Keratinocyte (primary cell): ENCODE data around the gene KREMEN2. TPM values are rescaled to one million over a fixed set of nuclear protein-coding genes. Genes with fewer than 3 reads are reported as not detected.
A peak's percentile ranks its signal among the peaks of the same experiment; 100 is the strongest.

ENCODE experiments used
- DNase-seq: peaks from one replicate; pipeline ENCODE4 v3.0.0-alpha.2; 2011; ENCODE audit warnings: low read depth, missing footprints, low spot score
- FAIRE-seq: peaks from 2 replicates; lab custom pipeline; 2011; peaks lifted over from hg19 to GRCh38; lab: Jason Lieb, UNC
- H2AFZ ChIP-seq: 2 replicates; pipeline ENCODE4 v1.6.0; 2012; ENCODE audit warnings: low read length, control low read depth, inconsistent platforms; ENCODE audit not compliant: control insufficient read depth
- H3K27ac ChIP-seq: 2 replicates; pipeline ENCODE4 v1.5.1; 2011; ENCODE audit warnings: low read length; ENCODE audit not compliant: control insufficient read depth, insufficient read depth
- H3K27me3 ChIP-seq: 3 replicates; pipeline ENCODE4 v1.6.0; 2011; ENCODE audit warnings: low read length; ENCODE audit not compliant: control insufficient read depth, insufficient read depth; ENCODE audit errors: extremely low read depth
- H3K36me3 ChIP-seq, 2 experiments: 2 replicates in 1 of 2; 3 replicates in 1 of 2; pipeline ENCODE4 v1.5.1; 2011; ENCODE audit warnings: low read length in 2 of 2, mild to moderate bottlenecking in 1 of 2; ENCODE audit not compliant: control insufficient read depth in 2 of 2, insufficient read depth in 2 of 2; ENCODE audit errors: extremely low read depth in 1 of 2
- H3K4me1 ChIP-seq: 3 replicates; pipeline ENCODE4 v1.5.1; 2011; ENCODE audit warnings: low read length; ENCODE audit not compliant: control insufficient read depth, insufficient read depth; ENCODE audit errors: extremely low read depth
- H3K4me2 ChIP-seq: 3 replicates; pipeline ENCODE4 v1.6.0; 2011; ENCODE audit warnings: low read depth, low read length; ENCODE audit not compliant: control insufficient read depth, insufficient read depth; ENCODE audit errors: extremely low read depth
- H3K4me3 ChIP-seq, 3 experiments: fragments of 200-600 bp in 1 of 3; sonication (generic) in 1 of 3; 2 replicates in 2 of 3; 3 replicates in 1 of 3; pipeline ENCODE4 v1.5.1; 2011 to 2016; ENCODE audit warnings: low read length in 3 of 3, mild to moderate bottlenecking in 3 of 3, control low read depth in 2 of 3, inconsistent platforms in 1 of 3, low read depth in 1 of 3, mixed read lengths in 1 of 3, mixed run types in 1 of 3, moderate library complexity in 1 of 3; ENCODE audit not compliant: control insufficient read depth in 2 of 3, insufficient read depth in 2 of 3; ENCODE audit errors: extremely low read depth in 1 of 3
- H3K79me2 ChIP-seq: 2 replicates; pipeline ENCODE4 v1.6.0; 2012; ENCODE audit warnings: low read length; ENCODE audit not compliant: control insufficient read depth, insufficient read depth
- H3K9ac ChIP-seq: 3 replicates; pipeline ENCODE4 v1.6.0; 2011; ENCODE audit warnings: low read length; ENCODE audit not compliant: control insufficient read depth, insufficient read depth; ENCODE audit errors: extremely low read depth
- H3K9me1 ChIP-seq: 3 replicates; pipeline ENCODE4 v1.6.0; 2011; ENCODE audit warnings: low read length; ENCODE audit not compliant: control insufficient read depth, insufficient read depth; ENCODE audit errors: extremely low read depth
- H3K9me3 ChIP-seq: 2 replicates; pipeline ENCODE4 v1.5.1; 2012; ENCODE audit warnings: low read depth, low read length; ENCODE audit not compliant: control insufficient read depth
- H4K20me1 ChIP-seq: 3 replicates; pipeline ENCODE4 v1.6.0; 2011; ENCODE audit warnings: low read length; ENCODE audit not compliant: control insufficient read depth, insufficient read depth; ENCODE audit errors: extremely low read depth
- CTCF ChIP-seq, 3 experiments: IDR thresholded peaks in 1 of 3; conservative IDR thresholded peaks in 1 of 3; optimal IDR thresholded peaks in 1 of 3; 2 replicates in 2 of 3; 3 replicates in 1 of 3; pipeline versions ENCODE3 to v1.5.1; 2011; ENCODE audit warnings: low read length in 3 of 3, mild to moderate bottlenecking in 3 of 3, moderate library complexity in 2 of 3, control low read depth in 1 of 3, inconsistent platforms in 1 of 3; ENCODE audit not compliant: insufficient read depth in 2 of 3; ENCODE audit errors: extremely low read depth in 1 of 3
- EZH2 ChIP-seq: IDR thresholded peaks from one replicate; pipeline ENCODE4 v1.6.1; 2012; ENCODE audit warnings: inconsistent platforms, mild to moderate bottlenecking, low read length, moderate library complexity
- dilution Hi-C: fragments of 300-500 bp; cut with MboI; formaldehyde crosslinking; loops from one replicate; pipeline ENCODE4 v1.7.0; 2020; ENCODE audit warnings: low sequenced_read_pairs; ENCODE audit not compliant: extremely low pct_ligation_motif_present
- polyA plus RNA-seq, 5 experiments: library from polyadenylated mRNA; depleted of rRNA in 3 of 5; stranded (reverse) in 3 of 5; stranded (forward) in 1 of 5; unstranded in 1 of 5; fragments of >200 nt; gene quantifications; 1 replicate in 1 of 5; 2 replicates in 3 of 5; 3 replicates in 1 of 5; pipeline versions ENCODE4 v1.2.1 to v1.2.3, GENCODE V29; 2011 to 2012; ENCODE audit warnings: missing spikeins in 2 of 5, low read depth in 1 of 5, low replicate concordance in 1 of 5

KREMEN2 gene
- polyA plus RNA-seq, 1 donor (not counting 4 experiments of a cell fraction or from before 2014, with no cell fraction given), result 3.3 TPM

- no peak for TF ChIP-seq CTCF (optimal IDR thresholded peaks at IDR 0.05 in 1 of 3, IDR thresholded peaks at IDR 0.05 in 1 of 3, conservative IDR thresholded peaks at IDR 0.05 in 1 of 3; ENCODE audit: extremely low read depth in 1 of 3, insufficient read depth in 2 of 3, low read length in 3 of 3)
- TF ChIP-seq EZH2, result no peak
- Histone ChIP-seq H3K4me3 (no peak overlapping the region), H3K9ac (no peak overlapping the region), H4K20me1 (no peaks in the 10 kb centered on the region), H3K4me1 (peaks cover 47% of the 10 kb centered on the region), H3K27ac (no peak overlapping the region), H3K79me2 (no peaks in the 10 kb centered on the region), H3K36me3 (no peaks in the 10 kb centered on the region), H3K9me1 (no peaks in the 10 kb centered on the region), H2AFZ (no peak overlapping the region), H3K27me3 (no peaks in the 10 kb centered on the region), H3K4me2 (peak overlapping the region; percentile 10), H3K9me3 (no peaks in the 10 kb centered on the region)
- dilution Hi-C loops, result no loop called here
- no peak for FAIRE-seq
- DNase-seq, result no peak
Measured at GRCh38 chr16:2990891-2991290, 26.8 kb downstream of the KREMEN2 start.

GRCh38 chr16:2991566-2992261 lies 27.6 kb downstream of the KREMEN2 start:
- no peak overlapping the region for H3K4me3 ChIP-seq
- H3K27me3 ChIP-seq, result no peaks in the 10 kb centered on the region
- dilution Hi-C loops, result no loop called here

More at GRCh38 chr16:2991566-2992261, 27.6 kb downstream of the KREMEN2 start:
- TF ChIP-seq CTCF (optimal IDR thresholded peaks at IDR 0.05 in 1 of 3, IDR thresholded peaks at IDR 0.05 in 1 of 3, conservative IDR thresholded peaks at IDR 0.05 in 1 of 3; ENCODE audit: extremely low read depth in 1 of 3, insufficient read depth in 2 of 3, low read length in 3 of 3) (no peak), EZH2 (no peak)
- Histone ChIP-seq H3K9ac (no peak overlapping the region), H3K36me3 (no peaks in the 10 kb centered on the region), H4K20me1 (no peaks in the 10 kb centered on the region), H3K9me3 (no peaks in the 10 kb centered on the region), H2AFZ (no peak overlapping the region), H3K4me1 (peaks cover 49% of the 10 kb centered on the region), H3K27ac (no peak overlapping the region), H3K79me2 (no peaks in the 10 kb centered on the region), H3K9me1 (no peaks in the 10 kb centered on the region), H3K4me2 (no peak overlapping the region)
- FAIRE-seq (peak; percentile 48), DNase-seq (no peak)
